Prostate gland (tissue), 2 donors: ENCODE results near the gene APOBEC3H. TPM values are rescaled to one million over a fixed set of nuclear protein-coding genes. Genes with fewer than 3 reads are reported as not detected.

Source experiments
- DNase-seq: peaks from one replicate; pipeline ENCODE4 v3.0.0-alpha.2; 2019; ENCODE audit warnings: low spot score
- H3K27ac ChIP-seq, 2 donors: fragments of 200-600 bp; sonication (generic); 2 replicates each; pipeline ENCODE4 v1.5.1; 2017 to 2019
- H3K27me3 ChIP-seq: fragments of 200-600 bp; sonication (generic); replicated peaks from 2 replicates; pipeline ENCODE4 v1.5.1; 2019; ENCODE audit not compliant: insufficient read depth
- H3K36me3 ChIP-seq, 2 donors: fragments of 200-600 bp; sonication (generic); 1 replicate in 1 of 2; 2 replicates in 1 of 2; pipeline versions ENCODE4 v1.5.1 to v1.8.1; 2017 to 2019
- H3K4me1 ChIP-seq: fragments of 200-600 bp; sonication (generic); replicated peaks from 2 replicates; pipeline ENCODE4 v1.5.1; 2019
- H3K4me3 ChIP-seq, 2 donors: fragments of 200-600 bp; sonication (generic); 2 replicates each; pipeline ENCODE4 v1.5.1; 2017 to 2019
- H3K9me3 ChIP-seq: fragments of 200-600 bp; sonication (generic); 2 replicates; pipeline ENCODE4 v1.5.1; 2017
- CTCF ChIP-seq, 4 experiments: fragments of 200-600 bp in 2 of 4; fragments of 450-650 bp in 2 of 4; sonication (generic) in 2 of 4; IDR thresholded peaks; 1 replicate in 3 of 4; 2 replicates in 1 of 4; pipeline ENCODE4 v1.5.1; 2016 to 2019; ENCODE audit warnings: antibody characterized with exemption in 4 of 4, mild to moderate bottlenecking in 2 of 4, moderate library complexity in 2 of 4
- POLR2A ChIP-seq: fragments of 450-650 bp; IDR thresholded peaks from one replicate; pipeline ENCODE4 v1.6.1; 2016; ENCODE audit warnings: antibody characterized with exemption, mild to moderate bottlenecking
- POLR2AphosphoS5 ChIP-seq: sonication (generic); formaldehyde crosslinking; IDR thresholded peaks from one replicate; pipeline ENCODE4 v1.6.1; 2017; ENCODE audit warnings: antibody characterized with exemption
- WGBS: methylation state at CpG from one replicate; pipeline ENCODE4 v1.1.5; 2018; 5-methylcytosine and 5-hydroxymethylcytosine counted together
- intact Hi-C: fragments of 100-400 bp; cut with DNase I; formaldehyde crosslinking; loops from one replicate; pipeline ENCODE4 v1.14.2; 2022
- total RNA-seq, 2 donors: library from RNA; depleted of rRNA; stranded (reverse); fragments of >200 nt; gene quantifications; one replicate each; pipeline ENCODE4 v1.1.0, GENCODE V29; 2016

APOBEC3H gene
- total RNA-seq, 2 donors from 2014 or later, result 4.1 TPM; not detected in 1

GRCh38 chr22:39098026-39098425 lies 982 bp downstream of the APOBEC3H start:
- TF ChIP-seq CTCF (IDR thresholded peaks at IDR 0.05), result no peak
- no peak for TF ChIP-seq POLR2A
- WGBS, result 53% methylated on average over 6 of the region's 6 CpGs
- H3K27me3 ChIP-seq, result no peaks in the 10 kb centered on the region
- no peak overlapping the region for H3K27ac ChIP-seq
- H3K9me3 ChIP-seq, result no peaks in the 10 kb centered on the region
- intact Hi-C loops, result no loop called here
- no peak for DNase-seq
- no peaks in the 10 kb centered on the region for H3K4me1 ChIP-seq
- no peaks in the 10 kb centered on the region for H3K36me3 ChIP-seq
- H3K4me3 ChIP-seq, result no peak overlapping the region

- WGBS, result 82% methylated on average over 8 of the region's 8 CpGs
- Histone ChIP-seq H3K4me1 (no peaks in the 10 kb centered on the region), H3K27me3 (no peaks in the 10 kb centered on the region), H3K4me3 (no peak overlapping the region), H3K9me3 (no peaks in the 10 kb centered on the region), H3K27ac (no peak overlapping the region), H3K36me3 (no peaks in the 10 kb centered on the region)
- no peak for TF ChIP-seq POLR2A
- TF ChIP-seq POLR2AphosphoS5, result no peak
- TF ChIP-seq CTCF (IDR thresholded peaks at IDR 0.05), result no peak
- intact Hi-C loops, result no loop called here
- DNase-seq, result no peak
These were observed 1.5 kb downstream of the APOBEC3H start for GRCh38 chr22:39098576-39098975.

GRCh38 chr22:39101226-39101625 lies 4.2 kb downstream of the APOBEC3H start:
- no peak overlapping the region for H3K27ac ChIP-seq
- intact Hi-C loops, result no loop called here
- WGBS, result 85% methylated on average over 11 of the region's 13 CpGs
- H3K27me3 ChIP-seq, result no peaks in the 10 kb centered on the region
- H3K4me1 ChIP-seq, result no peaks in the 10 kb centered on the region
- H3K36me3 ChIP-seq, result no peaks in the 10 kb centered on the region
- no peak overlapping the region for H3K4me3 ChIP-seq
- DNase-seq, result no peak
- no peak for TF ChIP-seq CTCF (IDR thresholded peaks at IDR 0.05)
- no peaks in the 10 kb centered on the region for H3K9me3 ChIP-seq

- intact Hi-C loops, result no loop called here
- WGBS, result 82% methylated on average over 2 of the region's 2 CpGs
- H3K27ac ChIP-seq, result no peak overlapping the region
- no peak for DNase-seq
- TF ChIP-seq CTCF (IDR thresholded peaks at IDR 0.05) (no peak), POLR2A (no peak)
- no peaks in the 10 kb centered on the region for H3K27me3 ChIP-seq
- H3K36me3 ChIP-seq, result no peaks in the 10 kb centered on the region
- no peak overlapping the region for H3K4me3 ChIP-seq
- H3K4me1 ChIP-seq, result no peaks in the 10 kb centered on the region
- no peaks in the 10 kb centered on the region for H3K9me3 ChIP-seq
These were observed 6.4 kb downstream of the APOBEC3H start for GRCh38 chr22:39103431-39103830.

GRCh38 chr22:39106326-39106725 lies 9.3 kb downstream of the APOBEC3H start:
- TF ChIP-seq POLR2A, result no peak
- TF ChIP-seq CTCF (IDR thresholded peaks at IDR 0.05), result no peak
- no peak for TF ChIP-seq POLR2AphosphoS5
- H3K27ac ChIP-seq, result no peak overlapping the region
- intact Hi-C loops, result no loop called here
- H3K4me1 ChIP-seq, result no peaks in the 10 kb centered on the region
- H3K9me3 ChIP-seq, result no peaks in the 10 kb centered on the region
- 90% methylated on average over 2 of the region's 2 CpGs for WGBS
- no peak overlapping the region for H3K4me3 ChIP-seq
- no peaks in the 10 kb centered on the region for H3K36me3 ChIP-seq
- no peaks in the 10 kb centered on the region for H3K27me3 ChIP-seq
- DNase-seq, result no peak
